CD14-positive monocyte (primary cell): ENCODE measurements around the gene SLC6A2. TPM values are rescaled to one million over a fixed set of nuclear protein-coding genes. Genes with fewer than 3 reads are reported as not detected.

Experiments used
- DNase-seq, 3 donors: peaks; one replicate each; pipeline ENCODE4 v3.0.0-alpha.2; 2011 to 2022
- H2AFZ ChIP-seq: 2 replicates; pipeline ENCODE4 v1.6.0; 2012; ENCODE audit warnings: mild to moderate bottlenecking, low read depth, low read length, inconsistent platforms; ENCODE audit not compliant: insufficient read depth, poor library complexity, severe bottlenecking
- H3K27ac ChIP-seq, 2 donors: 1 replicate in 1 of 2; 2 replicates in 1 of 2; pipeline ENCODE4 v1.5.1; 2012 to 2013; ENCODE audit warnings: low read length in 2 of 2, control low read depth in 1 of 2, inconsistent platforms in 1 of 2, low read depth in 1 of 2, mild to moderate bottlenecking in 1 of 2
- H3K27me3 ChIP-seq, 2 donors: one replicate each; pipeline versions ENCODE4 v1.6.0 to v1.6.1; 2011 to 2013; ENCODE audit warnings: low read length in 2 of 2; ENCODE audit not compliant: control insufficient read depth in 2 of 2, insufficient read depth in 2 of 2
- H3K36me3 ChIP-seq, 2 donors: replicated peaks in 1 of 2; 1 replicate in 1 of 2; 2 replicates in 1 of 2; pipeline versions ENCODE4 v1.5.1 to v1.6.1; 2012 to 2013; ENCODE audit warnings: low read length in 2 of 2, control low read depth in 1 of 2, inconsistent platforms in 1 of 2, mild to moderate bottlenecking in 1 of 2; ENCODE audit not compliant: insufficient read depth in 2 of 2, control insufficient read depth in 1 of 2
- H3K4me1 ChIP-seq, 2 donors: 1 replicate in 1 of 2; 2 replicates in 1 of 2; pipeline versions ENCODE4 v1.5.1 to v1.6.1; 2012 to 2013; ENCODE audit warnings: low read length in 2 of 2, control low read depth in 1 of 2, inconsistent platforms in 1 of 2, mild to moderate bottlenecking in 1 of 2, moderate library complexity in 1 of 2; ENCODE audit not compliant: insufficient read depth in 2 of 2, control insufficient read depth in 1 of 2
- H3K4me2 ChIP-seq: replicated peaks from 2 replicates; pipeline ENCODE3; 2012; ENCODE audit warnings: low read length, moderate library complexity, mild to moderate bottlenecking; ENCODE audit not compliant: poor library complexity, severe bottlenecking; ENCODE audit errors: extremely low read depth
- H3K4me3 ChIP-seq, 3 experiments: fragments of 200-600 bp in 1 of 3; sonication (generic) in 1 of 3; replicated peaks in 1 of 3; 1 replicate in 2 of 3; 2 replicates in 1 of 3; pipeline ENCODE4 v1.5.1; 2011 to 2013; ENCODE audit warnings: low read length in 3 of 3, mild to moderate bottlenecking in 3 of 3, control low read depth in 2 of 3, low read depth in 2 of 3, inconsistent platforms in 1 of 3, moderate library complexity in 1 of 3
- H3K79me2 ChIP-seq: 2 replicates; pipeline ENCODE4 v1.6.0; 2012; ENCODE audit warnings: mild to moderate bottlenecking, control low read depth, inconsistent platforms, low read length, moderate library complexity; ENCODE audit not compliant: insufficient read depth
- H3K9ac ChIP-seq: 2 replicates; pipeline ENCODE4 v1.6.0; 2017; ENCODE audit warnings: low read length, mild to moderate bottlenecking; ENCODE audit not compliant: insufficient read depth, poor library complexity, severe bottlenecking
- H3K9me3 ChIP-seq, 2 donors: replicated peaks in 1 of 2; 1 replicate in 1 of 2; 2 replicates in 1 of 2; pipeline versions ENCODE4 v1.5.1 to v1.6.1; 2012 to 2013; ENCODE audit warnings: low read length in 2 of 2, control low read depth in 1 of 2; ENCODE audit not compliant: control insufficient read depth in 1 of 2, insufficient read depth in 1 of 2
- H4K20me1 ChIP-seq: 2 replicates; pipeline ENCODE4 v1.6.0; 2012; ENCODE audit warnings: mild to moderate bottlenecking, low read length, control low read depth, moderate library complexity; ENCODE audit not compliant: insufficient read depth
- H3K27ac Mint-ChIP-seq, 7 donors: one replicate each; pipeline ENCODE4 v1.8.0; 2020; ENCODE audit warnings: mild to moderate bottlenecking in 7 of 7, mixed read lengths in 7 of 7, moderate library complexity in 6 of 7, inconsistent platforms in 2 of 7
- H3K27me3 Mint-ChIP-seq, 3 donors: one replicate each; pipeline ENCODE4 v1.8.0; 2021 to 2022; ENCODE audit warnings: low read depth in 3 of 3, mild to moderate bottlenecking in 3 of 3, mixed read lengths in 3 of 3, moderate library complexity in 3 of 3, inconsistent platforms in 1 of 3
- H3K36me3 Mint-ChIP-seq, 2 donors: one replicate each; pipeline ENCODE4 v1.8.0; 2020; ENCODE audit warnings: mixed read lengths in 2 of 2, inconsistent platforms in 1 of 2, mild to moderate bottlenecking in 1 of 2
- H3K4me1 Mint-ChIP-seq: one replicate; pipeline ENCODE4 v1.8.0; 2020; ENCODE audit warnings: mild to moderate bottlenecking, mixed read lengths
- H3K4me3 Mint-ChIP-seq, 2 donors: one replicate each; pipeline ENCODE4 v1.8.0; 2020; ENCODE audit warnings: mild to moderate bottlenecking in 2 of 2, mixed read lengths in 2 of 2, moderate library complexity in 1 of 2
- H3K9me3 Mint-ChIP-seq, 7 donors: one replicate each; pipeline ENCODE4 v1.8.0; 2020 to 2022; ENCODE audit warnings: mixed read lengths in 7 of 7, mild to moderate bottlenecking in 6 of 7, moderate library complexity in 6 of 7, inconsistent platforms in 2 of 7
- CTCF ChIP-seq: fragments of 200-600 bp; IDR thresholded peaks from one replicate; pipeline ENCODE4 v1.8.0; 2022; ENCODE audit warnings: antibody characterized with exemption, mild to moderate bottlenecking
- WGBS: methylation state at CpG from one replicate; pipeline ENCODE4 v1.1.5; 2013; ENCODE audit warnings: missing lambda C conversion rate; ENCODE audit not compliant: insufficient coverage; 5-methylcytosine and 5-hydroxymethylcytosine counted together
- intact Hi-C, 2 donors: fragments of 100-400 bp; cut with micrococcal nuclease; formaldehyde crosslinking; loops; one replicate each; pipeline versions ENCODE4 v1.15.0 to v1.15.1; 2023
- polyA plus RNA-seq, 3 donors: library from polyadenylated mRNA; depleted of rRNA in 1 of 3; unstranded in 2 of 3; stranded (reverse) in 1 of 3; fragments of 300-500 nt in 2 of 3; fragments of >200 nt in 1 of 3; fragmentation: Illumina TruSeq in 2 of 3; gene quantifications; 1 replicate in 2 of 3; 2 replicates in 1 of 3; pipeline ENCODE4 v1.2.3, GENCODE V29; 2012 to 2021

Gene SLC6A2
- polyA plus RNA-seq, 3 donors, result not detected

- no peak overlapping the region for H3K4me2 ChIP-seq
- TF ChIP-seq CTCF, result no peak
- no peak overlapping the region for H3K27ac ChIP-seq
- H3K27me3 ChIP-seq, result no peaks in the 10 kb centered on the region
- H2AFZ ChIP-seq, result no peak overlapping the region
- 85% methylated on average over 4 of the region's 5 CpGs for WGBS
- Mint-ChIP-seq H3K27ac (no peak overlapping the region), H3K27me3 (peaks cover 2 to 14% (median 6%) of the 10 kb centered on the region in 3 donors), H3K36me3 (no peaks in the 10 kb centered on the region), H3K4me1 (peaks cover 8% of the 10 kb centered on the region), H3K9me3 (peaks cover 0 to 2% (median 0%) of the 10 kb centered on the region in 7 donors), H3K4me3 (no peak overlapping the region)
- no peak overlapping the region for H3K4me3 ChIP-seq
- H3K4me1 ChIP-seq, result no peaks in the 10 kb centered on the region
- no peaks in the 10 kb centered on the region for H3K9me3 ChIP-seq
- intact Hi-C loops, result no loop called here
- H3K9ac ChIP-seq, result no peak overlapping the region
- no peaks in the 10 kb centered on the region for H3K36me3 ChIP-seq
- no peaks in the 10 kb centered on the region for H4K20me1 ChIP-seq
- no peak for DNase-seq
- H3K79me2 ChIP-seq, result no peaks in the 10 kb centered on the region
Observed at GRCh38 chr16:55730115-55730514, 74.3 kb downstream of the SLC6A2 start.

- Histone ChIP-seq H3K4me2 (no peak overlapping the region), H3K4me3 (no peak overlapping the region), H4K20me1 (no peaks in the 10 kb centered on the region), H3K4me1 (no peaks in the 10 kb centered on the region), H3K79me2 (no peaks in the 10 kb centered on the region), H3K9me3 (no peaks in the 10 kb centered on the region), H3K27ac (no peak overlapping the region), H3K36me3 (no peaks in the 10 kb centered on the region), H3K27me3 (no peaks in the 10 kb centered on the region), H2AFZ (no peak overlapping the region), H3K9ac (no peak overlapping the region)
- intact Hi-C loops, result no loop called here
- Mint-ChIP-seq H3K4me3 (no peak overlapping the region), H3K27ac (no peak overlapping the region), H3K36me3 (no peaks in the 10 kb centered on the region), H3K4me1 (peaks cover 8% of the 10 kb centered on the region), H3K9me3 (peaks cover 0 to 2% (median 0%) of the 10 kb centered on the region in 7 donors), H3K27me3 (peaks cover 0 to 21% (median 8%) of the 10 kb centered on the region in 3 donors)
- no CpG with 5 or more reads among the region's 2 CpGs for WGBS
- TF ChIP-seq CTCF, result no peak
- no peak for DNase-seq
Observed at GRCh38 chr16:55732496-55732895, 76.7 kb downstream of the SLC6A2 start.
